ENCODE data around the gene RAVER2.
"Not testable (repeated sequence)": the region's sequence is repeated elsewhere in the genome, so short reads cannot be mapped to it uniquely, and the experiment has no call there.

Gene RAVER2

GRCh38 chr1:64744492-64745180 lies at the start of gene RAVER2:
Gene RAVER2, plus strand, starts transcription at chr1:64745075. Its CDS starts 98 bp downstream, at chr1:64745173.
- DNase-seq (ENCODE audit: low read depth in 3 of 3), result peak in 2 of 3 experiments; percentile 24 to 56

GRCh38 chr1:64696879-64697278 lies 48.0 kb upstream of the RAVER2 start:
- DNase-seq (ENCODE audit: low read depth in 3 of 3), result no peak

- DNase-seq (ENCODE audit: low read depth in 3 of 3), result no peak
Measured at GRCh38 chr1:64699327-64699726, 45.5 kb upstream of the RAVER2 start.

- DNase-seq (ENCODE audit: low read depth in 3 of 3), result no peak
Measured at GRCh38 chr1:64701071-64701470, 43.8 kb upstream of the RAVER2 start.

GRCh38 chr1:64701886-64702285 lies 43.0 kb upstream of the RAVER2 start:
- no peak for DNase-seq (ENCODE audit: low read depth in 3 of 3)

- not testable (repeated sequence) for DNase-seq (ENCODE audit: low read depth in 3 of 3)
Measured at GRCh38 chr1:64702670-64703069, 42.2 kb upstream of the RAVER2 start.

- no peak for DNase-seq (ENCODE audit: low read depth in 3 of 3)
Measured at GRCh38 chr1:64703600-64703999, 41.3 kb upstream of the RAVER2 start.

- DNase-seq (ENCODE audit: low read depth in 3 of 3), result no peak
Measured at GRCh38 chr1:64705591-64705990, 39.3 kb upstream of the RAVER2 start.

- DNase-seq (ENCODE audit: low read depth in 3 of 3), result no peak
Measured at GRCh38 chr1:64711266-64711665, 33.6 kb upstream of the RAVER2 start.

- DNase-seq (ENCODE audit: low read depth in 3 of 3), result no peak
Measured at GRCh38 chr1:64712049-64712448, 32.8 kb upstream of the RAVER2 start.

- no peak for DNase-seq (ENCODE audit: low read depth in 3 of 3)
Measured at GRCh38 chr1:64715186-64715585, 29.7 kb upstream of the RAVER2 start.

- DNase-seq (ENCODE audit: low read depth in 3 of 3), result no peak
Measured at GRCh38 chr1:64721135-64721534, 23.7 kb upstream of the RAVER2 start.

- no peak for DNase-seq (ENCODE audit: low read depth in 3 of 3)
Measured at GRCh38 chr1:64721576-64722145, 23.2 kb upstream of the RAVER2 start.

- no peak for DNase-seq (ENCODE audit: low read depth in 3 of 3)
Measured at GRCh38 chr1:64727861-64728260, 17.0 kb upstream of the RAVER2 start.

GRCh38 chr1:64733581-64734286 lies 11.1 kb upstream of the RAVER2 start:
- DNase-seq (ENCODE audit: low read depth in 3 of 3), result no peak

GRCh38 chr1:64734287-64734652 lies 10.6 kb upstream of the RAVER2 start:
- DNase-seq (ENCODE audit: low read depth in 3 of 3), result no peak

GRCh38 chr1:64740687-64741086 lies 4.2 kb upstream of the RAVER2 start:
- DNase-seq (ENCODE audit: low read depth in 3 of 3), result not testable (repeated sequence)

GRCh38 chr1:64743954-64744491 lies 852 bp upstream of the RAVER2 start:
- DNase-seq (ENCODE audit: low read depth in 3 of 3), result no peak

GRCh38 chr1:64745181-64745985 lies 508 bp downstream of the RAVER2 start:
- peak in 1 of 3 experiments; percentile 12 for DNase-seq (ENCODE audit: low read depth in 3 of 3)

GRCh38 chr1:64745986-64746940 lies 1.4 kb downstream of the RAVER2 start:
- no peak for DNase-seq (ENCODE audit: low read depth in 3 of 3)

GRCh38 chr1:64748222-64748621 lies 3.3 kb downstream of the RAVER2 start:
- DNase-seq (ENCODE audit: low read depth in 3 of 3), result no peak

Data from stimulated activated CD4-positive, alpha-beta T cell treated with anti-CD3 and anti-CD28 coated beads, TNF-alpha, amount 100 ng/mL, for 24 hours (primary cell).